Measurements from ENCODE around the gene RERE. TPM values are rescaled to one million over a fixed set of nuclear protein-coding genes. Genes with fewer than 3 reads are reported as not detected.

The RERE gene
- total RNA-seq, 1 donor = 27.0 TPM

- no peak overlapping the region for H3K4me3 ChIP-seq (ENCODE audit: low read depth, low read length)
- peak; percentile 69 for TF ChIP-seq CTCF (IDR thresholded peaks at IDR 0.05; ENCODE audit: insufficient read depth, low read length)
- no peak for DNase-seq (ENCODE audit: low read depth)
Measured at GRCh38 chr1:8862528-8862927, 45.1 kb upstream of the RERE start.

- H3K4me3 ChIP-seq (ENCODE audit: low read depth, low read length) = no peak overlapping the region
- no peak for DNase-seq (ENCODE audit: low read depth)
- TF ChIP-seq CTCF (IDR thresholded peaks at IDR 0.05; ENCODE audit: insufficient read depth, low read length) = no peak
Measured at GRCh38 chr1:8860738-8861516, 43.5 kb upstream of the RERE start.

DNA sequence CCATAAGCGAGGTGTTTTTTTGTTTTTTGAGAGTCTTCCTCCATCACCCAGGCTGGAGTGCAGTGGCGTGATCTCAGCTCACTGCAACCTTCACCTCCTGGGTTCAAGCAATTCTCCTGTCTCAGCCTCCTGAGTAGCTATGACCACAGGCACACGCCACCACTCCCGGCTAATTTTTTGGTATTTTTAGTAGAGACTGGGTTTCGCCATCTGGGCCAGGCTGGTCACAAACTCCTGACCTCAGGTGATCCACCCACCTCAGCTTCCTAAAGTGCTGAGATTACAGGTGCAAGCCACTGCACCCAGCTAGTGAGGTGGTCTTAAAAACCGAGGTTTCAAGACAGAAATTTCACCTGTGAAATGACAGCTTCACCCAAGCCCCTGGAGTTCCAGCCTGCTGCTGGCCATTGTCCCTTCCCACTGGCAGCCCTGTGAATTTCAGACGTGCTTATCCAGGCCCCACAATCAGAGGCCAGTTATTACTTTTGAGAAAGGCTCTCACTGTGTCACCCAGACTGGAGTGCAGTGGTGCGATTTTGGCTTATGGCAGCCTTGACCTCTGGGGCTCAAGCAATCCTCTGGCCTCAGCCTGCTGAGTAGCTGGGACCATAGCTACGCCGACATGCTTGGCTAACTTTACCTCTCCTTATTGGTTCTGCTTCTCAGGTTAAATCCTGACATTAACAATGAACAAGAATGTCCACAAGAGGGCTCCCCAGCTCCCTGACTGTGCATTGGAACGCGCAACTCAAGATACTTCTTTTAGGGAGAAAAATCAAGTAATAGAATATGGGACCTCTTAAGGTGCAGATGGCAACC is 41.7 kb upstream of the RERE start:
- H3K4me3 ChIP-seq (ENCODE audit: low read depth, low read length) = no peak overlapping the region
- peak; percentile 68 for TF ChIP-seq CTCF (IDR thresholded peaks at IDR 0.05; ENCODE audit: insufficient read depth, low read length)
- DNase-seq (ENCODE audit: low read depth) = peak; percentile 78

DNA sequence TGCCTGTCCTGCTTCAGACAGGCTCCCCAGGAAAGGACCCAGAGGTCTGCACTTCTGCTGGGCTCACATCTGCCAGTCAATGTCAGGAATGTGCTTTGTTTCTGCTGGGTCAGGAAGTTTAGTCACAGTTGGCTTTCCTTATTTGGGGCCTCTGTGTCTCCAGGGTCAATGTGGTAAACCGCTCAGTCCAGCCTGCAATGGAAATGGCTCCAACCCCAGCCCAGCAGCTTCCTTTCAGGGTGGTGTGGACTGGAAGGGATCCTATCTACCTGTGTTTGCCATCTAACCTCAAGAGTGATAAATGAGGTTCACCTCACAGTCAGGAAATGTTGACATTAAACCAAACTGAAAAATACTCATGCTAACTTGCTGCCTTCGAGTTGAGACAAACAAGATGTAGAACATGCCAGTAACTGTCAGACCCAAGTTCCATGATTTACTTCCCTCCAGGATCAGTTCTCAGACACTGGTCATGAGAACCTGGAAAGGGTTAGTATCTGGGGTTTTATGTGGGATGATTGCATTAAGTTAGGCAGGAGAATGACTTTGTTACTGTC is 40.8 kb upstream of the RERE start:
- no peak overlapping the region for H3K4me3 ChIP-seq (ENCODE audit: low read depth, low read length)
- peak; percentile 87 for DNase-seq (ENCODE audit: low read depth)
- no peak for TF ChIP-seq CTCF (IDR thresholded peaks at IDR 0.05; ENCODE audit: insufficient read depth, low read length)

DNA sequence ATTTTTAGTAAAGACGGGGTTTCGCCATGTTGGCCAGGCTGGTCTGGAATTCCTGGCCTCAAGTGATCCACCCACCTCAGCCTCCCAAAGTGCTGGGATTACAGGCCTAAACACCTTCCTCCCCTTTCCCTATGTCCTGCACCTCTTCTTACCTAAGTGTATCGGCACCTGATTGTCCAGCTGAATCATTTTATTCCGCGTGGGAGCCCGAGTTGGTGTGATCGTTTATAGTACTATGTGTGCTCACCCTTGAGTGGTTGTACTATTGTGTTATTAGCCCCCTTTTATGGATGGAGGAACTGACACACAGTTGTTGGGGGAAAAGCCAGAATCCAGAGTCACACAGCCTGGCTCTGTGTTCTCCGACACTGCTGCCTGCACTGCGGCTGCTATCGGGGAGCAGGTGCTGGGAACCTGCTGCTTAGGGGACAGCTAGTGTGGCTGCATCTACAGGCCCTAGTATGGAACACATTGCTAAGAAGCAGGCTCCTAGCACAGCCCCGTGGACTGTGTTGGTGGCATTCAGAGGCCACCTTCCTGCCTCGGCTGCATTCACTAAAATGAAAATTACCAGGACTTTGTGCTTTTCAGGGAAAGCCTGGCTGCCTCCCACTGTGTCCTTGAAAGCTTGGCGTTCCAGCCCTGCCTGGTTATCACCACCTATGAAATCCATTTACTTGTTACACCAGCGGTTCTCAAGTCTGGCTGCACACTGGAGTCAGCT is 39.4 kb upstream of the RERE start:
- H3K4me3 ChIP-seq (ENCODE audit: low read depth, low read length) = no peak overlapping the region
- TF ChIP-seq CTCF (IDR thresholded peaks at IDR 0.05; ENCODE audit: insufficient read depth, low read length) = no peak
- no peak for DNase-seq (ENCODE audit: low read depth)

DNA sequence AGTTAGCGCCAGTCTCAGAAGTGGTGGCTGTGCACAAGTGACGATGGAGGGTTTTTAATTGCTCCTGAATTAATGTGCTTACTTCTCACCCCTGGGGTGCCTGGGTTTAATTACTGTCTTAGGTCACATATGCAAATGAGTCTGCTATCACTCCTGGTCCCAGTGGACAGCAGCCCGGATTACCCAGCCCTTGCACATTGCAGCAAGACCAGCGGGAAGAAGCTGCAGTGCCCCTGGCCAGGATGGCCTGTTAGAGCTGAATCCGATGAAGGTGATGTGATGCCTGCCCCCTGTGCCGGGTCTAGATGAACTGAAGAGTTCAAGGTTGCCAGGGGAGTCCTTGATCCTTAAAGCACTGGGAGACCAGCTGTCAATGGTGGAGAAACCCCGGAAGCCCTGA is 36.8 kb upstream of the RERE start:
- no peak for TF ChIP-seq CTCF (IDR thresholded peaks at IDR 0.05; ENCODE audit: insufficient read depth, low read length)
- H3K4me3 ChIP-seq (ENCODE audit: low read depth, low read length) = no peak overlapping the region
- DNase-seq (ENCODE audit: low read depth) = no peak

Measured in fibroblast of the aortic adventitia (primary cell).